ENCODE measurements around the gene RANBP9. TPM values are rescaled to one million over a fixed set of nuclear protein-coding genes. Genes with fewer than 3 reads are reported as not detected.

RANBP9 gene
- 38.7 and 39.3 TPM in 2 replicates for total RNA-seq

GRCh38 chr6:13711733-13712598, at the start of gene RANBP9:
TSS of gene RANBP9 (minus strand) at chr6:13711835. CDS start at chr6:13711505, 330 bp downstream.

GRCh38 chr6:13614926-13615791, 96.5 kb downstream of the RANBP9 start, which contains the start of gene NOL7:
TSS of gene NOL7 (plus strand) at chr6:13615335. CDS start at chr6:13615359, 24 bp downstream.

GRCh38 chr6:13574571-13575376, 136.9 kb downstream of the RANBP9 start, which contains the start of gene SIRT5:
TSS of gene SIRT5 (plus strand) at chr6:13574601. CDS start at chr6:13584111, 9,510 bp downstream.

Other genes with a start within 250 kb of the RANBP9 start
- 21.3 and 36.7 TPM in 2 replicates for gene GFOD1, start 224.2 kb downstream of the RANBP9 start, total RNA-seq
- 7.3 and 7.5 TPM in 2 replicates for gene SIRT5, start 137.2 kb downstream of the RANBP9 start, total RNA-seq
- 94.2 and 97.6 TPM in 2 replicates for gene NOL7, start 96.5 kb downstream of the RANBP9 start, total RNA-seq
- 10.1 and 12.3 TPM in 2 replicates for gene MCUR1, start 102.7 kb upstream of the RANBP9 start, total RNA-seq
- gene RNF182, start 213.1 kb upstream of the RANBP9 start, total RNA-seq: 0.14 and 0.40 TPM in 2 replicates

All from thoracic aorta endothelial cell (primary cell).